Hepatocyte (in vitro differentiated cells): ENCODE measurements around the gene CDH18. TPM values are rescaled to one million over a fixed set of nuclear protein-coding genes. Genes with fewer than 3 reads are reported as not detected.

Source experiments
- DNase-seq: peaks from one replicate; pipeline ENCODE4 v3.0.0-alpha.2; 2016; ENCODE audit warnings: low spot score
- H2AFZ ChIP-seq: fragments of 200-600 bp; sonication (generic); 2 replicates; pipeline ENCODE4 v1.6.0; 2016; ENCODE audit warnings: antibody characterized with exemption, mild to moderate bottlenecking
- H3K27ac ChIP-seq: fragments of 200-600 bp; sonication (generic); 2 replicates; pipeline ENCODE4 v1.5.1; 2016; ENCODE audit warnings: mild to moderate bottlenecking
- H3K27me3 ChIP-seq: fragments of 200-600 bp; sonication (generic); 2 replicates; pipeline ENCODE4 v1.6.1; 2016
- H3K36me3 ChIP-seq: fragments of 200-600 bp; sonication (generic); replicated peaks from 2 replicates; pipeline ENCODE4 v1.5.1; 2016; ENCODE audit warnings: low read depth; ENCODE audit not compliant: insufficient read depth
- H3K4me1 ChIP-seq: fragments of 200-600 bp; sonication (generic); 2 replicates; pipeline ENCODE4 v1.5.1; 2016; ENCODE audit warnings: mild to moderate bottlenecking, moderate library complexity; ENCODE audit not compliant: insufficient read depth
- H3K4me2 ChIP-seq: fragments of 200-600 bp; sonication (generic); 2 replicates; pipeline ENCODE4 v1.6.0; 2016
- H3K4me3 ChIP-seq: fragments of 200-600 bp; sonication (generic); 2 replicates; pipeline ENCODE4 v1.5.1; 2016; ENCODE audit warnings: mild to moderate bottlenecking
- H3K79me2 ChIP-seq: fragments of 200-600 bp; sonication (generic); 2 replicates; pipeline ENCODE4 v1.6.0; 2017; ENCODE audit warnings: mild to moderate bottlenecking
- H3K9me2 ChIP-seq: fragments of 200-600 bp; sonication (generic); replicated peaks from 2 replicates; pipeline ENCODE4 v1.6.0; 2017; ENCODE audit warnings: mild to moderate bottlenecking; ENCODE audit not compliant: insufficient read depth
- H3K9me3 ChIP-seq: fragments of 200-600 bp; sonication (generic); 2 replicates; pipeline ENCODE4 v1.5.1; 2016; ENCODE audit warnings: low read depth, mild to moderate bottlenecking
- H4K20me1 ChIP-seq: fragments of 200-600 bp; sonication (generic); 2 replicates; pipeline ENCODE4 v1.6.0; 2016; ENCODE audit warnings: mild to moderate bottlenecking; ENCODE audit not compliant: insufficient read depth, poor library complexity, severe bottlenecking
- EZH2 ChIP-seq: fragments of 200-600 bp; sonication (generic); IDR thresholded peaks from 2 replicates; pipeline ENCODE4 v1.6.1; 2016; ENCODE audit warnings: antibody characterized with exemption, mild to moderate bottlenecking, borderline replicate concordance
- EZH2phosphoT487 ChIP-seq: fragments of 200-600 bp; sonication (generic); IDR thresholded peaks from one replicate; pipeline ENCODE4 v1.6.1; 2018; ENCODE audit warnings: antibody characterized with exemption, mild to moderate bottlenecking, low read depth, moderate library complexity; ENCODE audit not compliant: unreplicated experiment, severe bottlenecking
- WGBS: methylation state at CpG from one replicate; pipeline ENCODE4 v1.1.6; 2016; ENCODE audit warnings: low lambda C conversion rate; ENCODE audit errors: missing lambda C conversion rate; 5-methylcytosine and 5-hydroxymethylcytosine counted together
- polyA plus RNA-seq: library from polyadenylated mRNA; unstranded; fragments of >200 nt; fragmentation: Nextera tagmentation; extraction: Ambion mirVana; gene quantifications from 2 replicates; pipeline ENCODE4 v1.2.1, GENCODE V29; 2016
- total RNA-seq: library from RNA; depleted of rRNA; stranded (reverse); fragments of >200 nt; gene quantifications from 2 replicates; pipeline ENCODE4 v1.2.3, GENCODE V29; 2014
- TF ChIP-seq, protein P1 (sequence below): fragments of 200-600 bp; sonication (generic); IDR thresholded peaks from 2 replicates; pipeline ENCODE4 v1.5.1; 2016; ENCODE audit warnings: antibody characterized with exemption, mild to moderate bottlenecking; ENCODE audit not compliant: poor library complexity

CDH18 gene
- total and polyA plus RNA-seq, 2 experiments from 2014 or later: 0.71 to 1.5 TPM

- Histone ChIP-seq H3K27ac (no peak overlapping the region), H3K4me1 (no peaks in the 10 kb centered on the region)
- 83% methylated on average over 3 of the region's 3 CpGs for WGBS
These were observed 563.5 kb downstream of the CDH18 start for GRCh38 chr5:19424506-19424905.

More at GRCh38 chr5:19424506-19424905, 563.5 kb downstream of the CDH18 start:
- H2AFZ ChIP-seq: no peak overlapping the region
- no peak for TF ChIP-seq EZH2
- TF ChIP-seq, protein P1, sequence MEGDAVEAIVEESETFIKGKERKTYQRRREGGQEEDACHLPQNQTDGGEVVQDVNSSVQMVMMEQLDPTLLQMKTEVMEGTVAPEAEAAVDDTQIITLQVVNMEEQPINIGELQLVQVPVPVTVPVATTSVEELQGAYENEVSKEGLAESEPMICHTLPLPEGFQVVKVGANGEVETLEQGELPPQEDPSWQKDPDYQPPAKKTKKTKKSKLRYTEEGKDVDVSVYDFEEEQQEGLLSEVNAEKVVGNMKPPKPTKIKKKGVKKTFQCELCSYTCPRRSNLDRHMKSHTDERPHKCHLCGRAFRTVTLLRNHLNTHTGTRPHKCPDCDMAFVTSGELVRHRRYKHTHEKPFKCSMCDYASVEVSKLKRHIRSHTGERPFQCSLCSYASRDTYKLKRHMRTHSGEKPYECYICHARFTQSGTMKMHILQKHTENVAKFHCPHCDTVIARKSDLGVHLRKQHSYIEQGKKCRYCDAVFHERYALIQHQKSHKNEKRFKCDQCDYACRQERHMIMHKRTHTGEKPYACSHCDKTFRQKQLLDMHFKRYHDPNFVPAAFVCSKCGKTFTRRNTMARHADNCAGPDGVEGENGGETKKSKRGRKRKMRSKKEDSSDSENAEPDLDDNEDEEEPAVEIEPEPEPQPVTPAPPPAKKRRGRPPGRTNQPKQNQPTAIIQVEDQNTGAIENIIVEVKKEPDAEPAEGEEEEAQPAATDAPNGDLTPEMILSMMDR: no peak
- TF ChIP-seq EZH2phosphoT487: no peak
- H4K20me1 ChIP-seq: no peaks in the 10 kb centered on the region
- no peaks in the 10 kb centered on the region for H3K36me3 ChIP-seq
- H3K9me3 ChIP-seq: no peaks in the 10 kb centered on the region
- H3K9me2 ChIP-seq: no peaks in the 10 kb centered on the region
- no peaks in the 10 kb centered on the region for H3K79me2 ChIP-seq
- DNase-seq: no peak
- H3K4me2 ChIP-seq: no peak overlapping the region
- H3K27me3 ChIP-seq: no peaks in the 10 kb centered on the region
- H3K4me3 ChIP-seq: no peak overlapping the region
